Smooth muscle cell (in vitro differentiated cells): ENCODE data around the gene TECPR1. TPM values are rescaled to one million over a fixed set of nuclear protein-coding genes. Genes with fewer than 3 reads are reported as not detected.

ENCODE experiments used
- DNase-seq: peaks from one replicate; lab custom pipeline; 2025; ENCODE audit not compliant: unreplicated experiment; lab: John Stamatoyannopoulos, UW
- H2AFZ ChIP-seq: fragments of 200-600 bp; sonication (generic); 2 replicates; pipeline ENCODE4 v1.6.0; 2016; ENCODE audit warnings: antibody characterized with exemption, low read depth, mild to moderate bottlenecking
- H3F3A ChIP-seq: fragments of 200-600 bp; sonication (generic); 2 replicates; pipeline ENCODE4 v1.6.0; 2017; ENCODE audit warnings: antibody characterized with exemption, low read depth
- H3K27ac ChIP-seq: fragments of 200-600 bp; sonication (generic); 2 replicates; pipeline ENCODE4 v1.5.1; 2016; ENCODE audit warnings: low read depth, mild to moderate bottlenecking
- H3K27me3 ChIP-seq: fragments of 200-600 bp; sonication (generic); 2 replicates; pipeline ENCODE4 v1.6.1; 2016; ENCODE audit warnings: low read depth, mild to moderate bottlenecking
- H3K36me3 ChIP-seq: fragments of 200-600 bp; sonication (generic); 2 replicates; pipeline ENCODE4 v1.5.1; 2016; ENCODE audit warnings: low read depth
- H3K4me1 ChIP-seq: fragments of 200-600 bp; sonication (generic); 2 replicates; pipeline ENCODE4 v1.5.1; 2016; ENCODE audit warnings: low read depth
- H3K4me2 ChIP-seq: fragments of 200-600 bp; sonication (generic); 2 replicates; pipeline ENCODE4 v1.6.0; 2016; ENCODE audit warnings: mild to moderate bottlenecking
- H3K4me3 ChIP-seq: fragments of 200-600 bp; sonication (generic); 2 replicates; pipeline ENCODE4 v1.5.1; 2016; ENCODE audit warnings: mild to moderate bottlenecking
- H3K79me2 ChIP-seq: fragments of 200-600 bp; sonication (generic); 2 replicates; pipeline ENCODE4 v1.6.0; 2016; ENCODE audit warnings: low read depth, mild to moderate bottlenecking
- H3K9ac ChIP-seq: fragments of 200-600 bp; sonication (generic); 2 replicates; pipeline ENCODE4 v1.6.0; 2016; ENCODE audit warnings: low read depth
- H3K9me3 ChIP-seq: fragments of 200-600 bp; sonication (generic); replicated peaks from 2 replicates; pipeline ENCODE4 v1.5.1; 2016; ENCODE audit warnings: low read depth
- H4K20me1 ChIP-seq: fragments of 200-600 bp; sonication (generic); 2 replicates; pipeline ENCODE4 v1.6.0; 2016; ENCODE audit warnings: low read depth
- WGBS: methylation state at CpG from one replicate; pipeline ENCODE4 v1.1.7; 2016; ENCODE audit warnings: low lambda C conversion rate; 5-methylcytosine and 5-hydroxymethylcytosine counted together
- polyA plus RNA-seq: library from polyadenylated mRNA; unstranded; fragments of >200 nt; fragmentation: Nextera tagmentation; extraction: Ambion mirVana; gene quantifications from 2 replicates; pipeline ENCODE4 v1.2.1, GENCODE V29; 2016
- total RNA-seq: library from RNA; depleted of rRNA; stranded (reverse); fragments of >200 nt; gene quantifications from 2 replicates; pipeline ENCODE4 v1.2.3, GENCODE V29; 2014
- TF ChIP-seq, protein P1 (sequence below): fragments of 200-600 bp; sonication (generic); IDR thresholded peaks from 2 replicates; pipeline ENCODE4 v1.5.1; 2017; ENCODE audit warnings: borderline replicate concordance, mild to moderate bottlenecking, antibody characterized with exemption; ENCODE audit not compliant: insufficient read depth, poor library complexity, severe bottlenecking

Gene TECPR1
- total and polyA plus RNA-seq, 2 experiments from 2014 or later: 8.9 to 33.1 TPM

DNA sequence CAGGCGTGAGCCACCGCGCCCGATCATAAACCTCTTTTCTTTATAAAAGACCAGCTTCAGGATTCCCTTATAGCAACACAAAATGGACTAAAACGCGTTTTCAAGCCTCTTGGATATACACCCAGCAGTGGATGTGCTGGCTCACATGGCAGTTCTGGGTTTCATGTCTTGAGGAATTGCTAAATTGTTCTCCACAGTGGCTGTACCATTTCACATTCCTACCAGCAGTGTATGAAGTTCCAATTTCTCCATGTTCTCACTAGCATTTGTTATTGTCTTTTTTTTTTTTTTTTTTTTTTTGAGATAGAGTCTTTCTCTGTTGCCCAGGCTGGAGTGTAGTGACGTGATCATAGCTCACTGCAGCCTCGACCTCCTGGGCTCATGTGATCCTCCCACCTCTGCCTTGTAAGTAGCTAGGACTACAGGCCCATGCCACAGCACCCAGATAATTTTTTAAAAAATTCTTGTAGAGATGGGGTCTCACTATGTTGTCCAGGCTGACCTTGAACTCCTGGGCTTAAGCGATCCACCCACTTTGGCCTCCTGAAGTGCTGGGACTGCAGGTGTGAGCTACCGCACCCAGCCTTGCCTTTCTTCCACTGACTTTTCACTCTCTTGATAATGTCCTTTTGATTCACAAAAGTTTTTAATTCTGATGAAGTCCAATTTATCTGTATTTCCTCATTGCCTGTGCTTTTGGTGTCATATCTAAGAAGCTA is 17.4 kb downstream of the TECPR1 start:
- Histone ChIP-seq H3F3A (no peaks in the 10 kb centered on the region), H3K79me2 (no peaks in the 10 kb centered on the region), H3K9me3 (no peaks in the 10 kb centered on the region), H3K27ac (no peak overlapping the region), H3K4me3 (no peak overlapping the region), H3K36me3 (no peaks in the 10 kb centered on the region), H3K4me2 (no peak overlapping the region), H3K9ac (no peak overlapping the region), H2AFZ (no peak overlapping the region), H4K20me1 (no peaks in the 10 kb centered on the region), H3K27me3 (no peaks in the 10 kb centered on the region), H3K4me1 (no peaks in the 10 kb centered on the region)
- no peak for DNase-seq
- 98% methylated on average over 10 of the region's 10 CpGs for WGBS
- TF ChIP-seq, protein P1, sequence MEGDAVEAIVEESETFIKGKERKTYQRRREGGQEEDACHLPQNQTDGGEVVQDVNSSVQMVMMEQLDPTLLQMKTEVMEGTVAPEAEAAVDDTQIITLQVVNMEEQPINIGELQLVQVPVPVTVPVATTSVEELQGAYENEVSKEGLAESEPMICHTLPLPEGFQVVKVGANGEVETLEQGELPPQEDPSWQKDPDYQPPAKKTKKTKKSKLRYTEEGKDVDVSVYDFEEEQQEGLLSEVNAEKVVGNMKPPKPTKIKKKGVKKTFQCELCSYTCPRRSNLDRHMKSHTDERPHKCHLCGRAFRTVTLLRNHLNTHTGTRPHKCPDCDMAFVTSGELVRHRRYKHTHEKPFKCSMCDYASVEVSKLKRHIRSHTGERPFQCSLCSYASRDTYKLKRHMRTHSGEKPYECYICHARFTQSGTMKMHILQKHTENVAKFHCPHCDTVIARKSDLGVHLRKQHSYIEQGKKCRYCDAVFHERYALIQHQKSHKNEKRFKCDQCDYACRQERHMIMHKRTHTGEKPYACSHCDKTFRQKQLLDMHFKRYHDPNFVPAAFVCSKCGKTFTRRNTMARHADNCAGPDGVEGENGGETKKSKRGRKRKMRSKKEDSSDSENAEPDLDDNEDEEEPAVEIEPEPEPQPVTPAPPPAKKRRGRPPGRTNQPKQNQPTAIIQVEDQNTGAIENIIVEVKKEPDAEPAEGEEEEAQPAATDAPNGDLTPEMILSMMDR: peak; percentile 14

DNA sequence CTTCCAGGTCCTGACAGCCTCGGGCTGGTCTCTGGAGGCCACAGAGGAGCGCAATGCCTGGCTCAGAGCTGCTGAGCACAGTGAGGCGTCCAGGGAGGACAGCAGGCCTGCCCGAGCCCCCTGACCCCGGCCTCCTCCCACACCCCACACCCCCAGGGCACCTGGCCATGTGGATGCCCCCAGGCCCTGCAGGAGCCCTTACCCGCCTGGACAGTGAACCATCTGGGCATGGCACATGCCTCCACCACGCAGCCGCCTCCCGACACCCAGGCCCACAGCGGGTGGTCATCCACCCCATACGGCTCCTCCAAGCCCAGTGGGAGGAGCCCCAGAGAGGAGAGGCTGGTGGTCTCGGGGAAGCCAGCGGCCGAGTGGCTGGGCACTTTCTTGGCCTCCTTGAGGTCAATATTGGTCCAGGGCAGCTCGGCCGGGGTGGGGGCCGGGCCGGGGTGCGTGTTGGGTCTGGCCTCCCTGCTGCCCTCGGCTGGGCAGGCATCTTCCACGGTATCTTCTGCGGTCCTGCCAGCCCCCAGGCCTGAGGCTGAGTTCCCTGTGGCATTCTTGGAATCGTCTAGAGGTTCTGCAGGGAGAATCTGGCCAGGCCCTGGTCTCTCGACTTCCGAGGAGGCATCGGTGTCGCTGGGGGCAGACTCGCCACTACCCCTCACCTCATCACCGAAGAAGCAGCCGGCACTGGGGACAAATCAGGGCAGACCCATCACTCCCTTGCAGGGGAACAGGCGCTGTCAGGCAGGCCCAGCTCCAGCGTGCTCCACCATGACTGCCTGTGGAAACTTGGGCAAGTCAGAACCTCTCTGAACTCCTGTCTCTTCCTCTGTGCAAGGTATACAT is 18.6 kb downstream of the TECPR1 start:
- 94% methylated on average over 26 of the region's 32 CpGs for WGBS
- no peaks in the 10 kb centered on the region for H3K36me3 ChIP-seq
- no peak overlapping the region for H3K4me2 ChIP-seq
- H3K4me1 ChIP-seq: no peaks in the 10 kb centered on the region
- no peaks in the 10 kb centered on the region for H4K20me1 ChIP-seq
- DNase-seq: no peak
- H3K27me3 ChIP-seq: no peaks in the 10 kb centered on the region
- H3K79me2 ChIP-seq: no peaks in the 10 kb centered on the region
- no peaks in the 10 kb centered on the region for H3F3A ChIP-seq
- H3K9ac ChIP-seq: no peak overlapping the region
- no peak overlapping the region for H2AFZ ChIP-seq
- H3K9me3 ChIP-seq: no peaks in the 10 kb centered on the region
- no peak overlapping the region for H3K27ac ChIP-seq
- TF ChIP-seq, protein P1: no peak
- H3K4me3 ChIP-seq: no peak overlapping the region

DNA sequence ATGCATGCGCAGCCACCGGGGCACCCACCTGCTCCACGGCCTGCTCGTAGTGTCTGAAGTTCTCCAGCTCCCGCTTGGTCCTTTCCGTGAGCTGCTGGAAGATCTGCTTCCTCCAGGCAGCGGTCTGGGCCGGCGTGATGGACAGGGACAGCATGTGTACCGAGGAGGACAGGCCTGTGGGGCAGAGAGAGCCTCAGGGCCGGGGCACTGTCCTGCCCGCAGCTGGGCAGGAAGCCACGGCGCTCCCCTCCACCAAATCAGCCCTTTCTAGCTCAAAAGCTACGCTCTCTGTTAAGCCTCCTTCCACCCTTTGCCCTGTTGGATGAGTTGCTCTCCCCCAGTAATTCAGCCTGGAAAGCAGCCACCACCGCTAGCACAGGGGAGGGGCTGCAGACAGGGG is 19.2 kb downstream of the TECPR1 start:
- no peaks in the 10 kb centered on the region for H3K9me3 ChIP-seq
- no peaks in the 10 kb centered on the region for H3F3A ChIP-seq
- H3K9ac ChIP-seq: no peak overlapping the region
- no peaks in the 10 kb centered on the region for H4K20me1 ChIP-seq
- H2AFZ ChIP-seq: no peak overlapping the region
- no peak overlapping the region for H3K4me3 ChIP-seq
- DNase-seq: no peak
- H3K79me2 ChIP-seq: no peaks in the 10 kb centered on the region
- no peak overlapping the region for H3K27ac ChIP-seq
- WGBS: 97% methylated on average over 16 of the region's 16 CpGs
- TF ChIP-seq, protein P1: no peak
- no peak overlapping the region for H3K4me2 ChIP-seq
- no peaks in the 10 kb centered on the region for H3K4me1 ChIP-seq
- H3K27me3 ChIP-seq: no peaks in the 10 kb centered on the region
- H3K36me3 ChIP-seq: no peaks in the 10 kb centered on the region

DNA sequence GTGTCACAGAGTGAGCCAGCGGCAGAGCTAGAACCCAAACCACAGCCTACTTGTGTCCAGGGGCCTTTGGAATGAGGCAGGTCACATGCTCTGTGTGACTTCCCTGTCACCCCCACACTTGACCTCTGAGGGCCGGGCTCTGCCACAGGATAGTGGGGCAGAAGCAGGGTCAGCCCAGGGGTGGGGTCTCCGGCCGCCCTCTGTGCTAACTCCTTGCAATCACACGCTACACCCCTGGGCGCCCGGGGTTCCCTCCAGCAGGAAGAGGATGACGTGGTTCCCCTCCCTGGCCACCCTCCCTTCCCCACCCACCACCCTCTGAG is 19.8 kb downstream of the TECPR1 start:
- no peak for DNase-seq
- no peaks in the 10 kb centered on the region for H3K27me3 ChIP-seq
- no peak overlapping the region for H3K27ac ChIP-seq
- 98% methylated on average over 8 of the region's 8 CpGs for WGBS
- TF ChIP-seq, protein P1: no peak
- H3K4me1 ChIP-seq: no peaks in the 10 kb centered on the region
- no peak overlapping the region for H3K4me2 ChIP-seq
- H4K20me1 ChIP-seq: no peaks in the 10 kb centered on the region
- H3F3A ChIP-seq: no peaks in the 10 kb centered on the region
- H3K9ac ChIP-seq: no peak overlapping the region
- no peak overlapping the region for H2AFZ ChIP-seq
- no peak overlapping the region for H3K4me3 ChIP-seq
- H3K36me3 ChIP-seq: no peaks in the 10 kb centered on the region
- H3K79me2 ChIP-seq: no peaks in the 10 kb centered on the region
- H3K9me3 ChIP-seq: no peaks in the 10 kb centered on the region
